Cerebellar nuclear complex (tissue), 1 donor: ENCODE measurements around the gene PMEPA1.

Experiments
- DNase-seq, 2 experiments: peaks; one replicate each; lab custom pipeline; 2025; lab: John Stamatoyannopoulos, UW

The PMEPA1 gene

GRCh38 chr20:57609086-57609841 lies 100.6 kb downstream of the PMEPA1 start:
- no peak for DNase-seq

- DNase-seq: no peak
These were observed 101.3 kb downstream of the PMEPA1 start for GRCh38 chr20:57608516-57608915.

- no peak for DNase-seq
These were observed 103.9 kb downstream of the PMEPA1 start for GRCh38 chr20:57605878-57606277.

- no peak for DNase-seq
These were observed 104.8 kb downstream of the PMEPA1 start for GRCh38 chr20:57605045-57605444.

- DNase-seq: no peak
These were observed 106.7 kb downstream of the PMEPA1 start for GRCh38 chr20:57603120-57603519.

- DNase-seq: no peak
These were observed 108.1 kb downstream of the PMEPA1 start for GRCh38 chr20:57601737-57602136.

- DNase-seq: no peak
These were observed 108.6 kb downstream of the PMEPA1 start for GRCh38 chr20:57601211-57601570.

GRCh38 chr20:57600320-57601210 lies 109.2 kb downstream of the PMEPA1 start:
- no peak for DNase-seq

GRCh38 chr20:57598491-57598890 lies 111.3 kb downstream of the PMEPA1 start:
- DNase-seq: no peak
